Uterus (tissue), 4 donors: ENCODE measurements around the gene CSTF3. TPM values are rescaled to one million over a fixed set of nuclear protein-coding genes. Genes with fewer than 3 reads are reported as not detected.

Experiments used
- DNase-seq, 2 donors: peaks; one replicate each; pipeline ENCODE4 v3.0.0-alpha.2; 2019 to 2020
- H3K27ac ChIP-seq, 2 donors: fragments of 200-600 bp; sonication (generic); 1 replicate in 1 of 2; 2 replicates in 1 of 2; pipeline ENCODE4 v1.5.1; 2016 to 2018
- H3K27me3 ChIP-seq, 2 donors: fragments of 200-600 bp; sonication (generic); one replicate each; pipeline ENCODE4 v1.5.1; 2018 to 2019; ENCODE audit warnings: control low read depth in 1 of 2
- H3K36me3 ChIP-seq, 2 donors: fragments of 200-600 bp; sonication (generic); one replicate each; pipeline ENCODE4 v1.5.1; 2019; ENCODE audit warnings: control low read depth in 1 of 2
- H3K4me1 ChIP-seq, 2 donors: fragments of 200-600 bp; sonication (generic); one replicate each; pipeline ENCODE4 v1.5.1; 2018 to 2019; ENCODE audit warnings: control low read depth in 1 of 2
- H3K4me3 ChIP-seq, 2 donors: fragments of 200-600 bp; sonication (generic); 1 replicate in 1 of 2; 2 replicates in 1 of 2; pipeline ENCODE4 v1.5.1; 2018 to 2019; ENCODE audit warnings: mild to moderate bottlenecking in 1 of 2
- H3K9me3 ChIP-seq, 2 donors: fragments of 200-600 bp; sonication (generic); one replicate each; pipeline ENCODE4 v1.5.1; 2019; ENCODE audit warnings: control low read depth in 1 of 2
- CTCF ChIP-seq, 4 experiments: fragments of 200-600 bp in 2 of 4; fragments of 450-650 bp in 2 of 4; sonication (generic) in 2 of 4; IDR thresholded peaks; one replicate each; pipeline ENCODE4 v1.5.1; 2016 to 2019; ENCODE audit warnings: antibody characterized with exemption in 4 of 4, mild to moderate bottlenecking in 2 of 4, moderate library complexity in 1 of 4
- POLR2A ChIP-seq, 2 donors: fragments of 450-650 bp; IDR thresholded peaks; one replicate each; pipeline ENCODE4 v1.6.1; 2016; ENCODE audit warnings: antibody characterized with exemption in 2 of 2, mild to moderate bottlenecking in 1 of 2, moderate library complexity in 1 of 2
- intact Hi-C: fragments of 100-400 bp; cut with DNase I; formaldehyde crosslinking; loops from one replicate; pipeline ENCODE4 v1.15.1; 2023; ENCODE audit warnings: low total_unique reads
- small RNA-seq: library from RNA; depleted of rRNA; stranded (forward); fragments of <200 nt; gene quantifications from one replicate; pipeline ENCODE3, GENCODE V24; 2016
- total RNA-seq, 4 donors: library from RNA; depleted of rRNA in 3 of 4; stranded (reverse); fragments of >200 nt in 3 of 4; gene quantifications; one replicate each; pipeline versions ENCODE4 v1.1.0 to v1.2.4, GENCODE V29; 2014 to 2023
- donor health status: DM: yes; HTN: yes; CAD: no.

CSTF3 gene
- total RNA-seq, 4 donors from 2014 or later = 7.9 to 53.0 (median 19.0) TPM

GRCh38 chr11:33035011-33035410 is 126.3 kb downstream of the CSTF3 start:
- Histone ChIP-seq H3K9me3 (no peaks in the 10 kb centered on the region), H3K36me3 (no peaks in the 10 kb centered on the region), H3K4me1 (no peaks in the 10 kb centered on the region), H3K27ac (no peak overlapping the region), H3K27me3 (no peaks in the 10 kb centered on the region), H3K4me3 (no peak overlapping the region)
- no peak for DNase-seq
- TF ChIP-seq CTCF (IDR thresholded peaks at IDR 0.05) (no peak), POLR2A (IDR thresholded peaks at IDR 0.05) (no peak)
- intact Hi-C loops = no loop called here

Small RNA genes lying within 50 kb of the gene (small RNA-seq; reads per million reads assigned to genes)
- not detected for gene RF00019

Other genes with a start within 250 kb of the CSTF3 start
- 1 to 10 TPM in 3 of 4 donors, not detected in 1; 1.3 to 6.4 (median 1.3) TPM for gene DEPDC7, start 145.6 kb downstream of the CSTF3 start, total RNA-seq
- gene TCP11L1, start 121.9 kb downstream of the CSTF3 start, total RNA-seq = 10 to 100 TPM in 3 of 4 donors, 1 to 10 TPM in 1; 4.6 to 26.8 (median 23.3) TPM
- 100 to 1,000 TPM; 267 to 391 (median 316) TPM for gene HIPK3, start 95.9 kb upstream of the CSTF3 start, total RNA-seq
- gene KIAA1549L, start 214.6 kb upstream of the CSTF3 start, total RNA-seq = 1 to 10 TPM in 1 of 4 donors, under 1 TPM in 2, not detected in 1; under 0.01 to 1.5 (median 0.27) TPM